Stimulated activated CD4-positive, alpha-beta T cell treated with anti-CD3 and anti-CD28 coated beads, Interleukin-12 subunit alpha, Interleukin-12 subunit beta, amount 100 ng/mL, for 24 hours (primary cell): ENCODE measurements around the gene AAK1.

Source experiments
- DNase-seq, 2 experiments: peaks; one replicate each; pipeline ENCODE4 v3.0.0-alpha.2; 2020; ENCODE audit warnings: low read depth in 2 of 2

AAK1 gene

DNA sequence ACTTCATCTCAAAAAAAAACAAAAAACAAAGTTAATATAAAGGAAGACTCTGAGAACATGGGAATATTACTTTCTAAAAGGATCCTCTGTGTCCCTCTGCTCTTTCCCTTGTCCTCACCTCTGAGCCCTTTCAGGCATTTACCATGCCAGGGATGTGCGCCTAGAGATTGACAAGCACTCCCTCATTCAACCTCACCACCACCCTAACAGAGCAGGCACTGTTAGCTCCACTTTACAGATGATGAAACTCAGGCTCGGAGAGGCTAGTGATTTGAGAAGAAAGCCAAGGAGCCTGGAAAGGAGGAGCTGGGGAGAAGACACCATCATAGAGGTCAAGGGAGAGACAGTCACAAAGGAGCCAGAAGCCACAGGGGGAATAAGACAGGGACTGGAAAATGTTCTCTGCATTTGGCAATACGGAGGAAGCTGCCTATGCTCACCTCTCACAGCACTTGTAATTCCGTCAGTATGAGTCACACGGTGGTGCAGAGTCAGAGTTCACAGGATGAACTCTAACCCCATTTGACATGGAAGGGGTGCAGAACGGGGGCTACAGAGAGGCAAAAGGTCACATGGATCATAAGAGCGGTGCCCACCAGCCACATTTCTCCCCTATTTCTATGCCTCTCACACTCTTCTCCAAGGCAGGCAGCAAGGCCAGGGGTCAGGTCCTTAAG lies 104.5 kb downstream of the AAK1 start:
- DNase-seq, result no peak

DNA sequence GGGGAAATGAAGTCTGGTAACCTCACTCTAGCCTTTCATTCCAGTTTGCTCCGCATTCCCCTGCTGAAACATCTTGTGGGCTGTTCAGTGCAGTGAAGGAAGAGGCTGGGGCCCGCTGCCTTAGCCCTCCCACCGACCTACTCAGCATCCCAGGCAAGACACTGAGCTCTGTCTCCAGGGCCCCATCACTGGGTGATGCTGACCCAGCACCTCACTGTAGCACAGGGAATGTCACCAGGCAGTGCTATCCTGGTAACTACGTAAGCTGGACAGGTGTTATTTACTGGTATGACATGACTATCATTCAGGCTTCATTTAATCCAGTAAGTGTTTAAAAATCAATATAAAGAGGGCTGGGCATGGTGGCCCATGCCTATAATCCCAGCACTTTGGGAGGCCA lies 105.3 kb downstream of the AAK1 start:
- no peak for DNase-seq

DNA sequence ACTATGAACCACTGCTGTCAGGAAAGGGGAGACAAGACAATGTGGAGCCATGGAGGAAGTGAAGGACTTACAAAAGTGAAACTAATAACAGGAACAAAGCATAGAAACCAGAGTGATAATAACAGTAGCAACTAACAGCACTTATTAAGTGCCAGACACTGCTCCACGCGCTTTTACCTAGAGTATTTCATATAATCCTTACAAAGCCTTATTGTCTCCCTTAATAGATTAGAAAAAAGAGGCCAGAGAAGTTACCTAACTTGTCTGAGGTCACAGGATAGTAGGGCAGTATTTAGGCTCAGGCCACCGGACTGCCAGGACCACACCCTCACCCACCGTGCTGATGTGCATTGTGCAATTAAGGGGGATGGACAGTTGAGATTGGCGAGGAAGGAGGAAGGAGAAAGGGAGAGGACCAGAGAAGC lies 107.7 kb downstream of the AAK1 start:
- DNase-seq, result no peak

DNA sequence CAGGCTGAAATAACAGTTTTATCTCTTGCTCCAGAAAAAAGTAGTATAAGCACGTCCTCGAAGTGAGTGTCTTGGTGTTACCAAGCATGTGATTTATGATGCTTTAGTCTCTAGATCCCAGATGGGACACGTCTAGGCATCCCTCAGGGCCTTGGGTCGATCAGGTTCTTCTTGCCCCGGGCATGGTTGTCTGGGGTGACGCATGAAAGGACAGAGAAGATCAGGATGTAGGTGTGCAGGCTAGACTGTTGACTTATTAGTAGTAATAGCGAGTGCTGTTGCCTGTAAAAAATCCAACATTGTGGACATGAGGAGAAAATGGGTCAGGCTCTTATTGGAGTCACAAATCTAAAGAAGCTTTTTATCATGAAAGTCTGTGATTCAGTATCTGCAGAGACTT lies 112.4 kb downstream of the AAK1 start:
- no peak for DNase-seq

DNA sequence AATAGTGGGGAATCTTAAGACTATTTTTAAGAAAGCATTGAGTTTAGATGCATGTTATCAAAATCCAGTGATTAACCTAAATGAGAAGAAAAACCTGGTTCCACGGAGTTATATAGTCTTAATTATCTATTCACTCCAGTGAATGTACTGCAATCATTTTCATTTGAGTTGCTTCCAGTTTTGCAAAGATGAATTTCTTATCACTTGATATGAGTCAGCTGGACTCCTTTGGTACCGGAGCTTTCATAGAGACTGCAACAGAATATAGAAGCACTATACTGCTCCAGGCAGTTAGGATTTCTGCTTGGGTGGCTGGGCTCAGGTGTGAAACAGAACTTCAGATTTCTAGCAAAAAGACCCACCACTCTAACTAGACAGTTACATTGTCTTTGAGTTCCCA lies 114.1 kb downstream of the AAK1 start:
- no peak for DNase-seq

DNA sequence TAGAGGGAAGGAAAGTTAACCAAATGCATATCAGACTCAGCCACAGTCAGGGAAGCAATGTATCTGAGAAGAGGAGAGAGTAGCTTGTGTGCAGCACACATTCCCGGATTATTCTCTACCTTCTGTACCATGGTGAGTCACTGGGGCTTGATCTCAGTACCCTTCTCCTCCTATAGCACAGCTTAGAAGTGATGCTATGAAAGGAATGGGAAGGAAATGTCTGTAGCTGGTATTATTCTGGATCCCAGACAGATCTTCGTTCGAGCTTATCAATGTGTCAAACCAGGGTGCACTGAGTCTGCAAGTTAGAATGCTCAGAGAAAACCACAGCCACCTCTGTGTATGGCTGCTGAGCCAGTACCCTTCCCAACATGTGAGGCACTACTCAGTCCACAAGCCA lies 118.3 kb downstream of the AAK1 start:
- DNase-seq, result no peak

DNA sequence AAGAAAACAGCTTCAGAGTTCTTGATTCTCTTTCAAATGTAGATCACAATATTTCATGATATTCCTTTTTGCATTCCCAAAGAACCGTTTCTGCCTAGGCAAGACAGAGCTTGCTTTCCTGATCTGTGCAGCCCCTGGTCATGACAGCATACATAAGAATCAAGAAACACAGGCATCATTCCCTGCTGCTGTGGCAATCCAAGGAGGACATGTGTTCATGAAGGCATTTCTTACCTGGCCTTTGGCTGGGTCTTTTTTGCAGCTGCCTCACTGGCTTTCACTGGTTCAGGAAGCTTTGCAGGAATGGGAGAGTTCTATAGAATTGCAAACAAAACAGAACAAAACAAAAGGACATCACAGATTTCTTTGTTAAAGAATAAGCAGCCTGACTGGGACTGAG lies 118.7 kb downstream of the AAK1 start:
- DNase-seq, result no peak

DNA sequence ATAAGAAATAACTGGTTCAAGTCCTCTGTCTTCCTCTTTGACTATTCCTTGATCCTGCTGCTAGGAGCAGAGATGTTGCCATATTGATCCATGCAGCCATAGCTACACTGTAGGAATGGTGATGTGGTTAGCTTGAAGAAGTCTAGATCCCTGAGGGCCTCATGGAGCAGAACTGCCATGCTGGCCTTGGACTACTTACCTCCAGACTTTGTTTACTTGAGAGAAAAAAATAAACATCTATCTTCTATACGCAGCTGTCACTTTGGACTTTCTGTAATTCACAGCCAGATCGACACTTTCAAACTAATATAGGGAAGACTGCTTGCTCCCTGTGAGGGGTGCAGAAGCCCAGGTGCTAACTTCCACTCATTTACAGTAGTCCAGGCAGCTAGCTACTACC lies 121.8 kb downstream of the AAK1 start:
- no peak for DNase-seq

DNA sequence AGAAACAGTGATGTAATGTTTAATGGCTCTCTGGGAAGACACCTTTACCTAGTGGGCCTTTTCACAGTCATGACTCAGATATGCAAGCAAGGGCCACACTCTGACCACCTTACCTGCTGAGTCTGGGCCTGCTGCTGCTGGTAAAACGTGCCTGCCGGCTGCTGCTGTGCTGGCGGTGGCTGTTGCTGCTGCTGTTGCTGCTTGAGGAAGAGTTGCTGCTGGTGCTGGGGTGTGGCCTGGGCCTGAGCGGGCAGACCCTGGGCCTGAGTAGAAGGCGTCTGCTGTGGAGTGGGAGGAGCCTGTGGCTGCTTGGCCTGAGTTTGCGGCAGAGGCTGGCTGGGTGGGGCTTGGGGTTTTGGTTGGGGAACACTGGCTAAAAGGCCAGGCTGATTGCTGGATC lies 124.7 kb downstream of the AAK1 start:
- no peak for DNase-seq

DNA sequence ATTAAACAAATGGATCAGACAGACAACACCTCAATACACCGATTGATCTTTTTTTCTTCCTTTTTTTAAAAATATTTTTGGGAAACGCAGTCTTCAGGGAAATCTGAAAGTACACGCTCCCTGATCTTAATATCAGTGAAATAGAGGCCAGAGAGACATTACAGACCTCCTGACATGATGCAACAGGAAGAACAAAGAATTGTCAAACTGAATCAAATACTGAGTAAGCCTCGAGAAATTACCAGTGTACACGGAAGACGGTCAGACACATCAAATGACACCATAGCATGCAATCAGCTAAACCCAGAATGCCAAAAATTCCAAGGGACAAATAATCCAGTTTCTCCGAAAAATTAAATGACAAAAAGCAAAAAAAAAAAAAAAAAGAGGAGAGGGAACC lies 126.1 kb downstream of the AAK1 start:
- no peak for DNase-seq

DNA sequence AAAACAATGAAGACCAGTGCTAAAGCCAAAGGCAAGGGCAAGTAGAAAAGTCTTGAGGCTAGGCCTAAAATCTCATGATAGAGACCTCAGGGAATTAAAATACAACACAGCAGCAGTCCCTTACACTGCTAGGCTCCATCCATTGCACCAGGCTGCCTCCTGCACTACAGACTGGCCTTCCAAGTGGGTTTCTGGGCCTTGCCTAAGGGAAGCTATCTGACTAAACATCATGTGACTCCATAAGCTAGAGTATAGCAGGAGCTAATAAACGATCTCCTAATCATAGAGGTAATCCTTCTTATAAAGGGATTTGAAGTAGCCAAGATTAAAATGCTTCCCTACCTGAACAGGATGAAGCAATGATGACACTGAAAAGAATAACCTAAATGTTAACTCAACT lies 128.7 kb downstream of the AAK1 start:
- DNase-seq, result no peak

DNA sequence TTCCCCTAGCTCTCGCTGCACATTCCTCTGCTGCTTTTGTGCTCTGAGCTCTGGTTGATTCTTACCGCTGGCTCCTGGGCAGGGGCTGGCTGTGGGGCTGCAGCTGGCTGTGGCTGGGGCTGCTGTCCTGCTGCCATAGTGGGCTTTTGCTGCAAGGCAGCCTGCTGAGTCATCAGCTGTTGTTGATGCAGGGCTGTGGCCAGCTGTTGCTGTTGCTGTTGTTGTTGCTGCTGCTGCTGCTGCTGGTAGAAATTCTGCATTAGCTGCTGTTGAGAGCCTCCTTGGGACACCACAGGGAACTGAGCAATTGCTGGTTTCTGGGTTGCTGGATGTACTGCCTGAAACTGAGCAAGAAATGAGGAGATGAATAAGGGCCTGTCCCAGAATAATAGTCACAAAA lies 129.1 kb downstream of the AAK1 start:
- DNase-seq, result no peak

DNA sequence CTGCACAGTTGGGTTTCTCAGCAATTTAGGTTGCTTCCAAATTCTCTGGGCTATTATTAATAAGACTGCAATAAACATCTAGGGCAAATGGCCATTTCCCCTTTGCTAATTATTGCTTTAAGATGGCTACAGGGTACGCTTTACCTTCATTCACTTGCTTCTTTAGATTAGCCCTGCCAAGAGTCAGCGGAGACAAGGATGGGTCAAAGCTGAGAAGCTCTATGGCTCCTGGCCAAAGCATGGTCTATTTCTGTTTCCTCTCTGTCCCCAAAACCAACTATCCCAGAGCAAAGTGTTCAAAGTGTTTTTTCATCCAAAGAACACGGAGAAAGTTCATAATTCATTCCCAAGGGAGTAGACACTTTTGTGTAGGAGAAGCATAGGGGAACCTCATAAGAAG lies 131.1 kb downstream of the AAK1 start:
- no peak for DNase-seq

DNA sequence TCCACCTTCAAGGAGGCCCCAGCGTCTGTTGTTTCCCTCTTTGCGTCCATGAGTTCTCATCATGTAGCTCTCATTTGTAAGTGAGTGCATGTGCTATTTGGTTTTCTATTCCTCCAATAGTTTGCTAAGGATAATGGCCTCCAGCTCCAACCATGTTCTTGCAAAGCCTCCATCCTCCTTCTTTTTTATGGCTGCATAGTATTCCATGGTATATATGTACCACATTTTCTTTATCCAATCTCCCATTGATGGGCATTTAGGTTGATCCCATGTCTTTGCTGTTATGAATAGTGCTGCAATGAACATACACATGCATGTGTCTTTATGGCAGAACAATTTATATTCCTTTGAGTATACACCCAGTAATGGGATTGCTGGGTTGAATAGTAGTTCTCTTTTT lies 133.3 kb downstream of the AAK1 start:
- no peak for DNase-seq

DNA sequence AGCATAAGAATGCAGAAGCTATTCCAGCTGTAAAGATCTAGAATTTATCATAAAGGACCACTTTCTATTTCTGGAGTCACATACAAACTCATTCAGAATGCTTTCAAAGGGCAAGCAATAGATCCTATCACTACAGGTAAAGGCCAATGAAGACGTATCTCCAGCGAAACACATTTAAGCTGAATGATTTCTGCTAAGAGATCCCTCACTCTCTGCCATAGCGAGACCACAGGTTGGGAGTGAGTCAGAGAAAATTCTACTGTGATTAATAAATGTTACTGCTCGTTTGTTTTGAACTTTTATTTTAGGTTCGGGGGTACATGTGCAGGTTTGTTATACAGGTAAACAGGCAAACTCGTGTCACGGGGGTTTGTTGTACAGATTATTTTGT lies 133.8 kb downstream of the AAK1 start:
- no peak for DNase-seq

DNA sequence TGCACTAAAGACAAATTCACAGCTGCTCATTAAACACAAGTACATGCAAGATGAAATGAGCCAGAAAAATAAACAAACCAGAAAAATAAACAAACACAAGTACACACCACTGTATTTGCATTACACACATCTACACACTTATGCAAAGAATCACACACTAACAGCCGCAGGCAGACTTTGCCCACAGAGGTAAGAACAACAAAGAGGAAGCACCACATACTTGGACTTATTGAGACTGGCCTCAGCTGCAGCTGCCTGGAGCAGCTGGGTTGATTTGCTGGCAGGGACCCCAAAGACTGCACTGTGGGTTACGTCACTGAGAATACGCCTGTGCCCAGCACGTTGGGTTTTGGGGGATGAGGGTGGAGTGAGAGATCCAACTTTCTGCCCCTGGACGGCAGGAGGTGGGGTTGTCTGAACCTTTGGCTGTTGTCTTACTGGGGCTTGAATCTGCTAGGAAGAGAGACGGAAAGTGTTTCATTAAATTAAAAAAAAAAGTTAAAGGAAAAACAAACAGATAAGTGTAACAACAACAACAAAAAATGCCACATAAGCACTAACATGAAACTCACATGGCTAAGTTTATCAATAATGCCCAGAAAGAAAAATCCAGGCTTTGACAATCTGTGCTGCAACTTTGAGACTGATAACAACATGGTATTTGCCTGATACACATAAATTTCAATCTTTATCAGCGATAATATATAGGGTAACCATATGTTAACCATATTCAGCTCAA lies 134.4 kb downstream of the AAK1 start:
- no peak for DNase-seq

DNA sequence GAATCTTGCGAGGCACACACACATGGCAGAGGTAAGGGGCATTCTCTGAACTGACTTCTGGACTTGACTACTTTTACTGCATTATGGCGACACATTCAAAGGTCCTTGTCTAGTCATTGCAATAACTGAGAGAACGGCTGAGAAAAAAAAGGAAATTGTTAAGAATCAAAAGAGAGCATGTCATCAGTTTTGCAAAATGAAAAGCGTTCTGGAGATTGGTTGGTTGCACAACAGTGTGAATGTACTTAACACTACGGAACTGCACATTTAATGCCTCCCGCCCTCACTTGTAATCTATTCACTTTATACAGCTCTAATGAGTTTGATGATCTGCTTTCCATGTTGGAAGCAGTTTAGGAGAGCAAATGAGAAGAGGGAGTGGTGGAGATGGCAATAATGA lies 137.8 kb downstream of the AAK1 start:
- no peak for DNase-seq

DNA sequence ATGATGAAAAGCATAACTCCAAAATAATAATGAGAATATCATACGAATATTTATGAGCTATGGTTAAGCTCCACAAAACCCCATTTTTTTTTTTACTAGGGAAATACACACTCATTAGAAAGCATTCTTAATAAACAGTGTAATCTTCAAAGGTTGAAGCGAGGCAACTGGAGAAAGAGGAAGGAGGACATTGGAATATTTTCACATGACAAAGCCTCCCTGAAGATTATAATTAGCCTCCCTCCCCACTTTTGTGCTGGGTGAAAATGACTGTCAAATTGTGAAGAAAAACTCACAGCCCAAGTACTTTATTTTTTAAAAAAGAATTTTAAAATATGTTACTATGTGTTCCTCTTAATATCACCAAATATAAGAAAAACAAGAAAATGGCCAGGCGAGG lies 142.2 kb downstream of the AAK1 start:
- DNase-seq, result no peak

DNA sequence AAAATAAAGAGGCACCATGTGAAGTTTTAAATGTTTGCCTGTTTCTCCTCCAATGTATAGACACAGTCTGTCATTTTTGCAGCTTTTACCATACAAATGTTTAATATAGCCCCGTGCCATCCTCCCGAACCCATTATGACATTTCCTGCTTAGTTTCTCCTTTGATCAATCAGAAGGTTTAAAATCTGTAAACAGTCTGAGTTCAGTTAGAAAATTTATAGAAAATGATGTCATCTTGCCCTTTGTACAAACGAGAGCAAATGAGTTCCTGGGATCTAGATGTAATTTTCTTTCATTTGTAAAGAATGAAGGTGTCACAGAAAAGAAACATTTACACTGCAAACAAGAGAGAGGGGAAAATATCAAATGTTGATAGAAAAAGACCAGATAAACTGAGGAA lies 143.6 kb downstream of the AAK1 start:
- no peak for DNase-seq

DNA sequence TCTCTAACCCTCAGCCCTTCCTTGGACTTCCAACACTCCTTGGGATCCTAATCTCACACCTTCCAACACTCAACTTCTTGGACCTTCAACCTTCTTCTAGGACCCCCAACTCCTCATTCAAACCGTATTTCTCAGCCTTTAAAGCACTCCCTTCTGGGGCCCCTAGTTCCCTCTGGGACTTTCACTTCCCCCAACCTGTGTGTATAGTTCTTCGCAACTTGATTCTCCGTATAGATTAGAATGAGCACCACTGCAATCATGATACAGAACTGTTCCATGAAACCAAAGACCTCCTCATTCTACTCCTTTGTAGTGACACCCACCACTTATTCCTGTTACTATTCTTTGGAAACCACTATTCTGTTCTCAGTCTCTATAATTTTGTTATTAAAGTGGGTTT lies 144.3 kb downstream of the AAK1 start:
- no peak for DNase-seq

DNA sequence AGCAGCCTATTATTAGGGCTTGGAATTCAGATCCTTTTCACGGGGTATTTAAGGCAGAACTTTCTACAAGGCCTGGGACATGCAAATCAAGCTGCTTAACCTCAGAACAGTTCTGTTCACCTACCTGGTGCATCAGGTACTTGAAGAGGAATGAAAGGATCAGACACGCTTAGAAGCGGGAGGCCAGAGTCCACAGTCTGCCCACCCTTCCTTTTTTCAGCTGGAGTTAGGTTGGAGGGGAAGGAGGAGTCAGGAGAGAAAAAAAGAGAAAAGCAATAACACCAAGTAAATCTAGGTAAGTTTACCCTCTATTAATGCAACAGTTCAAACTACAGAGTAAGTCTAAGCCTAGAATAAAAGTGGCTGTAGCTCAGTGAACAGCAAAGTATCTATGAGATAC lies 147.7 kb downstream of the AAK1 start:
- DNase-seq, result no peak

DNA sequence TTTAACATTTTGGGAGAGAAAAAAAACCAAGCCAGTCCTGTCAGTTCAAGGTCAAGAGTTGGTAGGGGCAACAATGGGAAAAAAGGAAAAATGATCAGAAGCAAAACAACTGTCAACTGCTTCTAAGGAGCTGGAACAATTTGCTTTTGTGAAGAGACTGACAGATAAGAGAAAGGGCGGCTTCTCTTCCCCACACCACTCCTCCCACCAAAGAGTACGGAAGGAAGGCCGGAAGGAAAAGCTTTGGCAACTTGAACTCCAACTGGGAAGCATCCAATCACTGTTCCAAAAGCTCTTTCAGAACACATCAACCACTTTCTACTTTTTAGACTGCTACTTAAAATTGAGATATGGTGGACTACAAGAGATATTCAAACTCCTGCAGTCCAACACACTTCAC lies 148.5 kb downstream of the AAK1 start:
- DNase-seq, result no peak

DNA sequence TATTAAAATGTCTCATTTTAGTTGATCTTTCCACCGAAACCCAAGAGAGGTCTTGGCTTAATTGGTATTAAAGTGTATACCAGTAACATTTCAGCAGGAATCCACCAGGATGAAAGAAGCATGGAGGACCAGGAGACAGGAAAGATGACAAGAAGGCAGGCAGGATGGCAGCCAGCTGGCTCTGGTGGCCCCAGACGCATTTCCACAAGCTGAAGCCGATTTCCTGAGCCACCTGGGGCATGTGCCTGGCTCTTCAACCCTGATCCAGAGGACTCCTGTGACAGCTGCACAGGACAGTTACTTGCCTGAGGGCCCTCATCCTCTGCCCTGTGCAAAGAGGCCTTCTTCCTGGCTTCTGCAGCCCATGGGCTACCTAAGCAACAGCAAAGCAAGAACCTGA lies 149.4 kb downstream of the AAK1 start:
- no peak for DNase-seq

DNA sequence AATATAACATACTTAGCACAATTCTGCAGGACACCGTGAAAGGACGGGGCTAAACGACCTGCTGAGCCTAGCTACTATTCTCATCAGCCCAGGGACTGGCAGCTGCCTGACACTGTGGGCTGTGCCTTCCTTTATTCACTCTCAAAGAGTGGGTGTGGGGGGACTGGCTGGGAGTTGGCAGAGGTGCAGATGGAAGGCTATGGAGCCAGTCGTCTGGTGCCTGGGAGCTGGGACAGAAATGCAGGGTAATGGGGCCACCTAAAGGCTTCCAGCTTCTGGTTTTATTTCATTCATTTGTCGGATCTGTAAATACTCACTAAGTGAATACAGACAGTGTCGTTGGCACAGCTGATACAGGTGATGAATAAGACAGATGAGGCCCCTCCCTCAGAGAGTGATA lies 150.3 kb downstream of the AAK1 start:
- no peak for DNase-seq
